B cell (primary cell): ENCODE results near the gene MAP2K1.

Experiments used
- CTCF ChIP-seq: fragments of 200-600 bp; IDR thresholded peaks from one replicate; pipeline ENCODE4 v1.8.0; 2022; ENCODE audit warnings: antibody characterized with exemption, mild to moderate bottlenecking
- EZH2 ChIP-seq: IDR thresholded peaks from 2 replicates; pipeline ENCODE4 v1.6.1; 2012; ENCODE audit warnings: borderline replicate concordance, low read depth, mild to moderate bottlenecking, moderate library complexity, low read length; ENCODE audit not compliant: insufficient read depth, poor library complexity, severe bottlenecking

DNA sequence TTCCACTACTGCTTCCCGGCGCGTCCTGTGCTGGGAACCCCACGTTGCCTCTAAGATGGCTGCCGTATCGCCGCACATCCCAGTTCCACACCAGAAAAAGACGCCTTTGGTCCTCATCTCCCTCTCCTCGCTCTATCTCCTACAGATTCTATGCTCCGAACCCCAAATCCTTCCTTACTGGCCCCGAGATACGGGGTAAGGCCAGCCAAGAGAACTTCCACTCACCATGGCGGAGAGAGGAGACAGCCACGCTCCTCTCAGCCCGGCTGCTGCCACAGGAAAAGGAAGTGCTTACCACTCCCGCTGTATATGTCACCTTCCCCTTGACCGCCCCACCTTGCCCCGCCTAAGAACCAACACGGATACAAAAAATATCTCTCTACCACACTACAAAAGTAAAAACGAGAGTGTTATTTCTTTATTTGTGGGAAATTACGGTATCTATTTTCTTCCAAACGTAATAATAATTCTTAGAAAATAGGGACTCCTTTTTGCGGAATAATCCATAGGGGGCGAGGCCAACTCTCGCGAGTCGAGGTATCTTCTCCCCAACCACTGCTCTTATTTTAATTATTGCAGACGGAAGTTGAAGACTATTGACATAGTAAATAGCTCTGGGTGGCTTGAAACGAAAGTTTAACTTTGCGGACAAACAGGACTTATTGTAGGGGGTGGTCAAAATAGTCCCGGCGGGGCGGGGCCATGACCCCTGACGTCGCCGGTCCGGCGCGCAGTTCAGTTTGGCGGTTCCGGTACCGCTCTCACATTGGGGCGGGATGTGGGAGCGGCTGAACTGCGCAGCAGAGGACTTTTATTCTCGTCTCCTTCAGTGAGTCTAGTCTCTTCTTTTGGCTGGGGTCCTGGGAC is 118.1 kb downstream of the MAP2K1 start, which contains the start of the genes RPL4 and ZWILCH:
- TF ChIP-seq CTCF = no peak
- TF ChIP-seq EZH2 = no peak
